Liver (tissue), 9 donors: Measurements from ENCODE around the gene SSR3. TPM values are rescaled to one million over a fixed set of nuclear protein-coding genes. Genes with fewer than 3 reads are reported as not detected.

ENCODE experiments used
- DNase-seq: peaks from one replicate; pipeline ENCODE4 v3.0.0-alpha.2; 2017; ENCODE audit warnings: low spot score
- H3K27ac ChIP-seq, 2 donors: one replicate each; pipeline ENCODE4 v1.7.0; 2013; ENCODE audit warnings: inconsistent platforms in 2 of 2, low read length in 2 of 2, control low read depth in 1 of 2, low read depth in 1 of 2, mild to moderate bottlenecking in 1 of 2
- H3K27me3 ChIP-seq, 4 donors: one replicate each; pipeline versions ENCODE4 v1.6.1 to v1.7.0; 2013; ENCODE audit warnings: low read length in 3 of 4, inconsistent platforms in 1 of 4, mild to moderate bottlenecking in 1 of 4, moderate library complexity in 1 of 4; ENCODE audit not compliant: control insufficient read depth in 4 of 4, insufficient read depth in 4 of 4
- H3K36me3 ChIP-seq, 4 donors: one replicate each; pipeline versions ENCODE4 v1.6.1 to v1.7.0; 2013; ENCODE audit warnings: low read length in 3 of 4, mild to moderate bottlenecking in 3 of 4, low read depth in 1 of 4, moderate library complexity in 1 of 4; ENCODE audit not compliant: control insufficient read depth in 4 of 4, insufficient read depth in 3 of 4
- H3K4me1 ChIP-seq, 4 donors: one replicate each; pipeline versions ENCODE4 v1.6.1 to v1.7.0; 2013; ENCODE audit warnings: low read length in 3 of 4, mild to moderate bottlenecking in 3 of 4, moderate library complexity in 1 of 4; ENCODE audit not compliant: control insufficient read depth in 4 of 4, insufficient read depth in 4 of 4
- H3K4me3 ChIP-seq, 3 donors: one replicate each; pipeline versions ENCODE4 v1.6.1 to v1.7.0; 2013; ENCODE audit warnings: low read length in 3 of 3, control low read depth in 1 of 3, low read depth in 1 of 3, mild to moderate bottlenecking in 1 of 3
- H3K9ac ChIP-seq, 2 donors: one replicate each; pipeline ENCODE4 v1.7.0; 2013; ENCODE audit warnings: low read length in 2 of 2, mild to moderate bottlenecking in 2 of 2, moderate library complexity in 2 of 2, control low read depth in 1 of 2, low read depth in 1 of 2
- H3K9me3 ChIP-seq, 4 donors: one replicate each; pipeline versions ENCODE4 v1.6.1 to v1.7.0; 2013; ENCODE audit warnings: low read length in 3 of 4; ENCODE audit not compliant: control insufficient read depth in 4 of 4
- EGR1 ChIP-seq, 2 donors: IDR thresholded peaks; 2 replicates each; pipeline ENCODE4 v1.6.1; 2016 to 2018; ENCODE audit warnings: antibody characterized with exemption in 2 of 2, low read depth in 2 of 2
- FOXA1 ChIP-seq: IDR thresholded peaks from 2 replicates; pipeline ENCODE4 v1.6.1; 2016; ENCODE audit warnings: antibody characterized with exemption
- FOXA2 ChIP-seq: IDR thresholded peaks from 2 replicates; pipeline ENCODE4 v1.6.1; 2016; ENCODE audit warnings: antibody characterized with exemption
- GABPA ChIP-seq, 2 donors: IDR thresholded peaks in 1 of 2; conservative IDR thresholded peaks in 1 of 2; 2 replicates each; pipeline ENCODE4 v1.6.1; 2016; ENCODE audit warnings: antibody characterized with exemption in 2 of 2, mild to moderate bottlenecking in 1 of 2, moderate library complexity in 1 of 2
- HNF4A ChIP-seq, 2 donors: conservative IDR thresholded peaks; 2 replicates each; pipeline ENCODE4 v1.6.1; 2016; ENCODE audit warnings: antibody characterized with exemption in 2 of 2, mild to moderate bottlenecking in 2 of 2
- HNF4G ChIP-seq: IDR thresholded peaks from 2 replicates; pipeline ENCODE4 v1.6.1; 2016; ENCODE audit warnings: antibody characterized with exemption
- JUND ChIP-seq, 2 donors: IDR thresholded peaks; 2 replicates each; pipeline ENCODE4 v1.6.1; 2016; ENCODE audit warnings: antibody characterized with exemption in 2 of 2
- NR2F2 ChIP-seq: IDR thresholded peaks from 2 replicates; pipeline ENCODE4 v1.6.1; 2016; ENCODE audit warnings: antibody characterized with exemption
- RAD21 ChIP-seq, 2 donors: IDR thresholded peaks; 2 replicates each; pipeline ENCODE4 v1.6.1; 2016; ENCODE audit warnings: antibody characterized with exemption in 2 of 2, mild to moderate bottlenecking in 2 of 2
- RXRA ChIP-seq, 2 donors: IDR thresholded peaks; 2 replicates each; pipeline ENCODE4 v1.6.1; 2017 to 2018; ENCODE audit warnings: antibody characterized with exemption in 2 of 2, mild to moderate bottlenecking in 1 of 2
- SP1 ChIP-seq: IDR thresholded peaks from 2 replicates; pipeline ENCODE4 v1.6.1; 2018; ENCODE audit warnings: antibody characterized with exemption, mild to moderate bottlenecking
- TAF1 ChIP-seq: conservative IDR thresholded peaks from 2 replicates; pipeline ENCODE4 v1.6.1; 2016; ENCODE audit warnings: antibody characterized with exemption, mild to moderate bottlenecking
- YY1 ChIP-seq: IDR thresholded peaks from 2 replicates; pipeline ENCODE4 v1.6.1; 2016; ENCODE audit warnings: antibody characterized with exemption, mild to moderate bottlenecking
- WGBS: extraction: QIAGEN DNeasy Blood & Tissue Kit; methylation state at CpG from one replicate; pipeline ENCODE4 v1.1.7; 2013; 5-methylcytosine and 5-hydroxymethylcytosine counted together
- polyA plus RNA-seq, 2 donors: library from polyadenylated mRNA; stranded (reverse) in 1 of 2; unstranded in 1 of 2; fragments of 200-250 nt in 1 of 2; fragments of >200 nt in 1 of 2; fragmentation: Nextera tagmentation in 1 of 2; extraction: Ambion mirVana in 1 of 2; gene quantifications; one replicate each; pipeline versions ENCODE4 v1.2.1 to v1.2.3, GENCODE V29; 2013 to 2015
- total RNA-seq, 2 donors: library from RNA; depleted of rRNA; stranded (reverse); fragments of >200 nt; gene quantifications; one replicate each; pipeline ENCODE4 v1.2.3, GENCODE V29; 2014
- TF ChIP-seq, protein P1 (sequence below): IDR thresholded peaks from 2 replicates; pipeline ENCODE4 v1.6.1; 2016; ENCODE audit warnings: antibody characterized with exemption, mild to moderate bottlenecking
- TF ChIP-seq, protein P2 (sequence below): IDR thresholded peaks from 2 replicates; pipeline ENCODE4 v1.6.1; 2016; ENCODE audit warnings: antibody characterized with exemption
- TF ChIP-seq, protein P3 (sequence below): fragments of 150-350 bp; IDR thresholded peaks from 2 replicates; pipeline ENCODE4 v1.5.1; 2017; ENCODE audit warnings: improper control_type of control experiment, low read depth, low read length; ENCODE audit not compliant: missing input control
- TF ChIP-seq, protein P4 (sequence below): IDR thresholded peaks from 2 replicates; pipeline ENCODE4 v1.6.1; 2016; ENCODE audit warnings: antibody characterized with exemption
- TF ChIP-seq, protein P5 (sequence below): IDR thresholded peaks from 2 replicates; pipeline ENCODE4 v1.6.1; 2016; ENCODE audit warnings: antibody characterized with exemption
- donor health status: healthy.
- donor health status: healthy.
- donor health status: healthy.
- donor health status: healthy.
- donor health status: healthy.

SSR3 gene
- total and polyA plus RNA-seq, 4 donors = 63.7 to 168 (median 115) TPM

DNA sequence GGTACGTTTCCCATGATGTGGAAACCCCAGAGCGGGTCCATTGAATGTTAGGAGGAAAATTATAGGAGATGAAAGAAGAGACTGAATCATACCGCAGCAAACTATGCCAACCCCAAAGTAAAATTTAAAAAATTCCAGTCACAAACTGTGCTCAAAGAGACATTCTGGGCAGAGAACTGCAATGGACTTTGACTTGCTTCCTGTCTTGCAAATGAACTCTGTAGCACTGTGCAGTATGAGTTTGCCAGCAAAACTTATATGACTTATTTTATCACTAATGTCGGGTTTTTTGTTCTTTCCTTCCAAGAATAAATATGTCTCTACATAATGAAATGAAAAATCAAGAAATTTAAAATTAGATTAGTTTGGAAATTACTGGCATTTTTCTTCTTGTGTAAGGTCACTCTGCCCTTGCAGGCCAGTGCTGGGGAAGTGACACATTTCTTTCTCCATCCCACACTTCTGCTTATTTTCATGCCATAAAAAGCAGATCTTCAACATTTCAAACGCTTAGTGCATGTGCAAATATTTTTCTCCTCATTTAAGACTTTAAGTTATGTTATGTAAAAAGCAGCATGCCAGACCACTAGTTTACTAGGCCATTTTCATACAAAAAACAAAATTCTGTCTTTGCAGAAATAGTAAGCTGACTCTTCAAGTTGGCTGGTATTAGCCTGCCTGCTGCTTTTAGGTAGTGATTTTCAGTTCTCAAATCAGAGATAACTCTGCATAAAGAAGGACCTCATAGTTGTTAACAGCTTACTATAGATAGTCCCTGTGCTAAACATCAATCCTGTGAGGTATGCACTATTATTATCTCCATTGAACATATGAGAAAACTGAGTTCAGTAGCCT lies 32.2 kb upstream of the SSR3 start:
- H3K4me3 ChIP-seq = no peak overlapping the region
- no peaks in the 10 kb centered on the region for H3K27me3 ChIP-seq
- H3K4me1 ChIP-seq = peaks cover 0 to 6% (median 0%) of the 10 kb centered on the region in 4 donors
- H3K9me3 ChIP-seq = no peaks in the 10 kb centered on the region
- no peak for DNase-seq
- H3K9ac ChIP-seq = no peak overlapping the region
- no peak overlapping the region for H3K27ac ChIP-seq
- H3K36me3 ChIP-seq = no peaks in the 10 kb centered on the region
- TF ChIP-seq, protein P1, sequence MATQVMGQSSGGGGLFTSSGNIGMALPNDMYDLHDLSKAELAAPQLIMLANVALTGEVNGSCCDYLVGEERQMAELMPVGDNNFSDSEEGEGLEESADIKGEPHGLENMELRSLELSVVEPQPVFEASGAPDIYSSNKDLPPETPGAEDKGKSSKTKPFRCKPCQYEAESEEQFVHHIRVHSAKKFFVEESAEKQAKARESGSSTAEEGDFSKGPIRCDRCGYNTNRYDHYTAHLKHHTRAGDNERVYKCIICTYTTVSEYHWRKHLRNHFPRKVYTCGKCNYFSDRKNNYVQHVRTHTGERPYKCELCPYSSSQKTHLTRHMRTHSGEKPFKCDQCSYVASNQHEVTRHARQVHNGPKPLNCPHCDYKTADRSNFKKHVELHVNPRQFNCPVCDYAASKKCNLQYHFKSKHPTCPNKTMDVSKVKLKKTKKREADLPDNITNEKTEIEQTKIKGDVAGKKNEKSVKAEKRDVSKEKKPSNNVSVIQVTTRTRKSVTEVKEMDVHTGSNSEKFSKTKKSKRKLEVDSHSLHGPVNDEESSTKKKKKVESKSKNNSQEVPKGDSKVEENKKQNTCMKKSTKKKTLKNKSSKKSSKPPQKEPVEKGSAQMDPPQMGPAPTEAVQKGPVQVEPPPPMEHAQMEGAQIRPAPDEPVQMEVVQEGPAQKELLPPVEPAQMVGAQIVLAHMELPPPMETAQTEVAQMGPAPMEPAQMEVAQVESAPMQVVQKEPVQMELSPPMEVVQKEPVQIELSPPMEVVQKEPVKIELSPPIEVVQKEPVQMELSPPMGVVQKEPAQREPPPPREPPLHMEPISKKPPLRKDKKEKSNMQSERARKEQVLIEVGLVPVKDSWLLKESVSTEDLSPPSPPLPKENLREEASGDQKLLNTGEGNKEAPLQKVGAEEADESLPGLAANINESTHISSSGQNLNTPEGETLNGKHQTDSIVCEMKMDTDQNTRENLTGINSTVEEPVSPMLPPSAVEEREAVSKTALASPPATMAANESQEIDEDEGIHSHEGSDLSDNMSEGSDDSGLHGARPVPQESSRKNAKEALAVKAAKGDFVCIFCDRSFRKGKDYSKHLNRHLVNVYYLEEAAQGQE = no peak
- TF ChIP-seq NR2F2 = no peak
- peak; percentile 36 to 42 for TF ChIP-seq RXRA (IDR thresholded peaks at IDR 0.05)
- TF ChIP-seq SP1 = peak; percentile 18
- TF ChIP-seq FOXA1 = no peak
- TF ChIP-seq, protein P2, sequence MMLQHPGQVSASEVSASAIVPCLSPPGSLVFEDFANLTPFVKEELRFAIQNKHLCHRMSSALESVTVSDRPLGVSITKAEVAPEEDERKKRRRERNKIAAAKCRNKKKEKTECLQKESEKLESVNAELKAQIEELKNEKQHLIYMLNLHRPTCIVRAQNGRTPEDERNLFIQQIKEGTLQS = no peak
- TF ChIP-seq, protein P3, sequence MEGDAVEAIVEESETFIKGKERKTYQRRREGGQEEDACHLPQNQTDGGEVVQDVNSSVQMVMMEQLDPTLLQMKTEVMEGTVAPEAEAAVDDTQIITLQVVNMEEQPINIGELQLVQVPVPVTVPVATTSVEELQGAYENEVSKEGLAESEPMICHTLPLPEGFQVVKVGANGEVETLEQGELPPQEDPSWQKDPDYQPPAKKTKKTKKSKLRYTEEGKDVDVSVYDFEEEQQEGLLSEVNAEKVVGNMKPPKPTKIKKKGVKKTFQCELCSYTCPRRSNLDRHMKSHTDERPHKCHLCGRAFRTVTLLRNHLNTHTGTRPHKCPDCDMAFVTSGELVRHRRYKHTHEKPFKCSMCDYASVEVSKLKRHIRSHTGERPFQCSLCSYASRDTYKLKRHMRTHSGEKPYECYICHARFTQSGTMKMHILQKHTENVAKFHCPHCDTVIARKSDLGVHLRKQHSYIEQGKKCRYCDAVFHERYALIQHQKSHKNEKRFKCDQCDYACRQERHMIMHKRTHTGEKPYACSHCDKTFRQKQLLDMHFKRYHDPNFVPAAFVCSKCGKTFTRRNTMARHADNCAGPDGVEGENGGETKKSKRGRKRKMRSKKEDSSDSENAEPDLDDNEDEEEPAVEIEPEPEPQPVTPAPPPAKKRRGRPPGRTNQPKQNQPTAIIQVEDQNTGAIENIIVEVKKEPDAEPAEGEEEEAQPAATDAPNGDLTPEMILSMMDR = no peak
- peak; percentile 11 for TF ChIP-seq HNF4G
- TF ChIP-seq RAD21 (IDR thresholded peaks at IDR 0.05) = no peak
- TF ChIP-seq, protein P4, sequence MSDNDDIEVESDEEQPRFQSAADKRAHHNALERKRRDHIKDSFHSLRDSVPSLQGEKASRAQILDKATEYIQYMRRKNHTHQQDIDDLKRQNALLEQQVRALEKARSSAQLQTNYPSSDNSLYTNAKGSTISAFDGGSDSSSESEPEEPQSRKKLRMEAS = no peak
- no peak for TF ChIP-seq GABPA (IDR thresholded peaks at IDR 0.05 in 1 of 2, conservative IDR thresholded peaks at IDR 0.05 in 1 of 2)
- peak; percentile 57 to 60 for TF ChIP-seq HNF4A (conservative IDR thresholded peaks at IDR 0.05)
- WGBS = 48% methylated on average over 5 of the region's 5 CpGs

DNA sequence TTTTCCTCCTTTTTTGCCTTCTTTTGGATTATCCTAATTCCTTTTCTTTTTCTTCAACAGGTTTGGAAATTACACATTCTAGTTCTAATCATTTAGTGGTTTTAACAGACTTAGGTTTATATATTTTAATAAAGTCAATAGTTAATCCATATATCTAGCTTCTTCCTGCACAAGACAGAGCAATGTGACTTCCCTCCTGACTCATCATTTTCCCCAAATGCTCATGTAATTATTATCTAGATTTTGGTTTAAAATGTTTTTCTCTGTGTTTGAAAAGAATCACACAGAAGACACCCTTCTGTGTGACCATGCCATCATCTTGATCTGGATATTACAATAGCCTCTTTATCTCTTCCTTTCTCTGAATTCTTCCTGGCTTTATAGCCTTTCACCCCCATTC lies 28.6 kb upstream of the SSR3 start:
- peaks cover 0 to 6% (median 0%) of the 10 kb centered on the region in 4 donors for H3K4me1 ChIP-seq
- H3K9ac ChIP-seq = no peak overlapping the region
- H3K27ac ChIP-seq = no peak overlapping the region
- no peaks in the 10 kb centered on the region for H3K27me3 ChIP-seq
- no peaks in the 10 kb centered on the region for H3K36me3 ChIP-seq
- no peak overlapping the region for H3K4me3 ChIP-seq
- H3K9me3 ChIP-seq = no peaks in the 10 kb centered on the region
- no peak for DNase-seq
- TF ChIP-seq FOXA1 = no peak
- no peak for TF ChIP-seq SP1
- TF ChIP-seq, protein P4 = no peak
- TF ChIP-seq EGR1 (IDR thresholded peaks at IDR 0.05; ENCODE audit: low read depth in 2 of 2) = no peak
- TF ChIP-seq YY1 = no peak
- no peak for TF ChIP-seq RAD21 (IDR thresholded peaks at IDR 0.05)
- no peak for TF ChIP-seq NR2F2
- no peak for TF ChIP-seq JUND (IDR thresholded peaks at IDR 0.05)
- TF ChIP-seq, protein P3 = no peak
- no peak for TF ChIP-seq TAF1
- TF ChIP-seq RXRA (IDR thresholded peaks at IDR 0.05) = no peak
- TF ChIP-seq HNF4A (conservative IDR thresholded peaks at IDR 0.05) = no peak
- TF ChIP-seq, protein P5, sequence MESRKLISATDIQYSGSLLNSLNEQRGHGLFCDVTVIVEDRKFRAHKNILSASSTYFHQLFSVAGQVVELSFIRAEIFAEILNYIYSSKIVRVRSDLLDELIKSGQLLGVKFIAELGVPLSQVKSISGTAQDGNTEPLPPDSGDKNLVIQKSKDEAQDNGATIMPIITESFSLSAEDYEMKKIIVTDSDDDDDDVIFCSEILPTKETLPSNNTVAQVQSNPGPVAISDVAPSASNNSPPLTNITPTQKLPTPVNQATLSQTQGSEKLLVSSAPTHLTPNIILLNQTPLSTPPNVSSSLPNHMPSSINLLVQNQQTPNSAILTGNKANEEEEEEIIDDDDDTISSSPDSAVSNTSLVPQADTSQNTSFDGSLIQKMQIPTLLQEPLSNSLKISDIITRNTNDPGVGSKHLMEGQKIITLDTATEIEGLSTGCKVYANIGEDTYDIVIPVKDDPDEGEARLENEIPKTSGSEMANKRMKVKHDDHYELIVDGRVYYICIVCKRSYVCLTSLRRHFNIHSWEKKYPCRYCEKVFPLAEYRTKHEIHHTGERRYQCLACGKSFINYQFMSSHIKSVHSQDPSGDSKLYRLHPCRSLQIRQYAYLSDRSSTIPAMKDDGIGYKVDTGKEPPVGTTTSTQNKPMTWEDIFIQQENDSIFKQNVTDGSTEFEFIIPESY = no peak
- TF ChIP-seq FOXA2 = no peak
